DOHH2 (cell line): ENCODE data around the gene PCDHGA10.
"Not testable (repeated sequence)": the region's sequence is repeated elsewhere in the genome, so short reads cannot be mapped to it uniquely, and the experiment has no call there.

Experiments used
- H3F3A ChIP-seq: fragments of 200-600 bp; sonication (generic), shearing (Covaris generic); 2 replicates; pipeline ENCODE4 v1.6.0; 2016; ENCODE audit warnings: antibody characterized with exemption, mild to moderate bottlenecking; ENCODE audit not compliant: control insufficient read depth, insufficient read depth
- H3K27ac ChIP-seq: fragments of 200-600 bp; sonication (generic); 2 replicates; pipeline ENCODE4 v1.5.1; 2014; ENCODE audit warnings: low read depth, mild to moderate bottlenecking, low read length, moderate library complexity
- H3K27me3 ChIP-seq: fragments of 200-600 bp; sonication (generic); 2 replicates; pipeline ENCODE4 v1.6.1; 2014; ENCODE audit warnings: mild to moderate bottlenecking, low read length, mixed read lengths; ENCODE audit not compliant: control insufficient read depth
- H3K36me3 ChIP-seq: fragments of 200-600 bp; sonication (generic); 2 replicates; pipeline ENCODE4 v1.6.1; 2014; ENCODE audit warnings: mild to moderate bottlenecking, low read length, moderate library complexity, mixed read lengths; ENCODE audit not compliant: control insufficient read depth
- H3K4me1 ChIP-seq: fragments of 200-600 bp; sonication (generic); 2 replicates; pipeline ENCODE4 v1.6.1; 2014; ENCODE audit warnings: mild to moderate bottlenecking, low read length, mixed read lengths; ENCODE audit not compliant: control insufficient read depth
- H3K4me2 ChIP-seq: fragments of 200-600 bp; sonication (generic); 2 replicates; pipeline ENCODE4 v1.6.0; 2014; ENCODE audit warnings: mild to moderate bottlenecking, low read length, moderate library complexity
- H3K4me3 ChIP-seq: fragments of 200-600 bp; sonication (generic); 2 replicates; pipeline ENCODE4 v1.5.1; 2014; ENCODE audit warnings: mild to moderate bottlenecking, low read length, mixed read lengths
- H3K79me2 ChIP-seq: fragments of 200-600 bp; sonication (generic); 2 replicates; pipeline ENCODE4 v1.6.1; 2014; ENCODE audit warnings: mild to moderate bottlenecking, low read length, mixed read lengths; ENCODE audit not compliant: control insufficient read depth
- H3K9me2 ChIP-seq: fragments of 200-600 bp; sonication (generic); replicated peaks from 2 replicates; pipeline ENCODE4 v1.6.1; 2014; ENCODE audit warnings: mild to moderate bottlenecking, low read length, mixed read lengths; ENCODE audit not compliant: control insufficient read depth
- H3K9me3 ChIP-seq: fragments of 200-600 bp; sonication (generic); 2 replicates; pipeline ENCODE4 v1.6.1; 2014; ENCODE audit warnings: antibody characterized with exemption, low read length, mixed read lengths; ENCODE audit not compliant: control insufficient read depth, insufficient read depth
- H4K20me1 ChIP-seq: fragments of 200-600 bp; sonication (generic); 2 replicates; pipeline ENCODE4 v1.6.0; 2014; ENCODE audit warnings: low read depth, mild to moderate bottlenecking, antibody characterized with exemption, low read length, moderate library complexity; ENCODE audit not compliant: control insufficient read depth, insufficient read depth
- CTCF ChIP-seq: fragments of 200-600 bp; sonication (generic); IDR thresholded peaks from one replicate; pipeline ENCODE4 v1.5.1; 2014; ENCODE audit warnings: antibody characterized with exemption, mild to moderate bottlenecking, low read depth, low read length; ENCODE audit not compliant: poor library complexity, severe bottlenecking
- EZH2phosphoT487 ChIP-seq: fragments of 200-600 bp; sonication (generic); IDR thresholded peaks from 2 replicates; pipeline ENCODE4 v1.6.1; 2017; ENCODE audit warnings: borderline replicate concordance, mild to moderate bottlenecking, antibody characterized with exemption, low read length, moderate library complexity, mixed read lengths

Gene PCDHGA10

GRCh38 chr5:141431286-141431685 lies 18.5 kb downstream of the PCDHGA10 start:
- Histone ChIP-seq H3K79me2 (no peaks in the 10 kb centered on the region), H3K9me3 (peaks cover 18% of the 10 kb centered on the region), H3K4me1 (0 out of 2 replicates have a peak, but pooled peaks cover 3% of the 10 kb centered on the region), H4K20me1 (no peaks in the 10 kb centered on the region), H3K27ac (no peak overlapping the region), H3K4me3 (peak overlapping the region; percentile 69), H3K9me2 (no peaks in the 10 kb centered on the region), H3K4me2 (peak overlapping the region; percentile 60), H3K27me3 (no peaks in the 10 kb centered on the region), H3K36me3 (peaks cover 24% of the 10 kb centered on the region), H3F3A (0 out of 2 replicates have a peak, but pooled peaks cover 6% of the 10 kb centered on the region)
- TF ChIP-seq CTCF: no peak
- TF ChIP-seq EZH2phosphoT487: no peak

DNA sequence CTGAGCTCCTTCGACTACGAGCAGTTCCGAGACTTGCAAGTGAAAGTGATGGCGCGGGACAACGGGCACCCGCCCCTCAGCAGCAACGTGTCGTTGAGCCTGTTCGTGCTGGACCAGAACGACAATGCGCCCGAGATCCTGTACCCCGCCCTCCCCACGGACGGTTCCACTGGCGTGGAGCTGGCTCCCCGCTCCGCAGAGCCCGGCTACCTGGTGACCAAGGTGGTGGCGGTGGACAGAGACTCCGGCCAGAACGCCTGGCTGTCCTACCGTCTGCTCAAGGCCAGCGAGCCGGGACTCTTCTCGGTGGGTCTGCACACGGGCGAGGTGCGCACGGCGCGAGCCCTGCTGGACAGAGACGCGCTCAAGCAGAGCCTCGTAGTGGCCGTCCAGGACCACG lies 19.5 kb downstream of the PCDHGA10 start:
- H3K4me3 ChIP-seq, H3F3A ChIP-seq, H3K79me2 ChIP-seq, H3K9me2 ChIP-seq, H3K4me2 ChIP-seq, H3K27me3 ChIP-seq, H3K4me1 ChIP-seq, H4K20me1 ChIP-seq, H3K27ac ChIP-seq: not testable (repeated sequence)
- Histone ChIP-seq H3K9me3 (peaks cover 18% of the 10 kb centered on the region), H3K36me3 (peaks cover 23% of the 10 kb centered on the region)

- not testable (repeated sequence) for H3K9me2 ChIP-seq, H3K4me1 ChIP-seq, H3F3A ChIP-seq, H3K4me2 ChIP-seq, H3K27me3 ChIP-seq, H3K79me2 ChIP-seq, H3K27ac ChIP-seq, H3K4me3 ChIP-seq, H4K20me1 ChIP-seq
- H3K9me3 ChIP-seq: peaks cover 14% of the 10 kb centered on the region
- peaks cover 18% of the 10 kb centered on the region for H3K36me3 ChIP-seq
Measured at GRCh38 chr5:141432726-141433125, 19.9 kb downstream of the PCDHGA10 start.

DNA sequence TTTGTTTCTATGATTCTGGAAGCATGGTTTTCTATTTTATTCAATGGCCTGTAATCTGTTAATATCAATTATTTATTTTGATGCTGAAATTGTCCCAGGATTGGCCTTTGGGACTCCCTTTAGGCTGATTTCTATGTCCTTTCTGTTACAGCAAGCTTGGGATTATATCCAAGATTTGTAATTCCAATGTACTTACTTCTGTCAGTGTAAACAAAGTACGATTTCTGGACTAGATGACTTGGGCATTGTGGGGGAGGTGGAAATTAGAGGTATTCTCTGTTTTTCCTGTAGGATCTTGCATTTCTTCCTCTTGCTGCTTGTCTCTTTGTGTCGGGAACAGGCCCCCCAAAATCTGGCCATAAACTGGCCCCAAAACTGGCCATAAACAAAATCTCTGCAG lies 21.2 kb downstream of the PCDHGA10 start:
- no peak overlapping the region for H3K4me2 ChIP-seq
- no peak overlapping the region for H3K4me3 ChIP-seq
- H3K79me2 ChIP-seq: no peaks in the 10 kb centered on the region
- no peaks in the 10 kb centered on the region for H4K20me1 ChIP-seq
- peaks cover 15% of the 10 kb centered on the region for H3K36me3 ChIP-seq
- TF ChIP-seq EZH2phosphoT487 (no peak), CTCF (no peak)
- peaks cover 14% of the 10 kb centered on the region for H3K9me3 ChIP-seq
- no peak overlapping the region for H3K27ac ChIP-seq
- no peaks in the 10 kb centered on the region for H3K9me2 ChIP-seq
- H3F3A ChIP-seq: 0 out of 2 replicates have a peak, but pooled peaks cover 6% of the 10 kb centered on the region
- 0 out of 2 replicates have a peak, but pooled peaks cover 3% of the 10 kb centered on the region for H3K4me1 ChIP-seq
- H3K27me3 ChIP-seq: no peaks in the 10 kb centered on the region
